ENCODE data around the gene SIGMAR1.

DNA sequence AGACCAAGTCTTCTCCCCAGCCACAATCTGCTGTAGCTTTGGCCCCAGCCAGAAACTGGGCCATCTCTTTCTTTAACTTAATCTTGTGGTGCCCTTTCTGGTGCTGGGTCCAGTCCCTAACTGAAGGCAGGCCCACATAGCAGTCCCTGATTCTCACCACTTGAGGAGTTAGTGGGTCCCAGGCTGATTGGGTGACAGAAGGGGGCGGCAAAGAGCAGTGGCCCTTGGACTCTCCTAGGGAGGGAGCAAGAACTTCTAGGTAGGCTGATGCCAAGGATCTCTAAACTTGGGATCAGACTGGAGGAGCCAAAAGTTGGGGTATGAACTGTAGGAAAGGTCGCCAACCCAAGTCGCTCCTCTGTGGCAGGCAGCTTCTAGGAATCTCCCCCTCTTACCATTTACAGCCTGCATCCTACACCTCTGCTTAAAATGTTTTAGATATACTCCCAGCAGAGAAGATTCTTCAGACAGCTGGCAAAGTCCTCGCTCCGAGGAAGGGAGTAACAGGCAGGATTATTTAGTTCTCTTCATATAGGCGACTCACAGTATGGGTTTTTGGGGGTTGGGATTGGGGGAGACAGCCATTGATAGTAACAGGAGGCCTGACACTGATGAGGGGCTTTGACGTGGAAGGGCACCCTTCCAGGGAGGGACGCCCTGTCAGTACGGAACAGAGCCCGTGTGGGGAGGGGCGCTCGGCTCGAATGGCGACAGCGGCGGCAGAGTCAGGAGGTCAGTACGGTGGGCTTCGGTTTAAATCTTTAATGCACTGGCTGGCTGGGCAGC, 26.9 kb upstream of the SIGMAR1 start:
- TF ChIP-seq, protein P1, sequence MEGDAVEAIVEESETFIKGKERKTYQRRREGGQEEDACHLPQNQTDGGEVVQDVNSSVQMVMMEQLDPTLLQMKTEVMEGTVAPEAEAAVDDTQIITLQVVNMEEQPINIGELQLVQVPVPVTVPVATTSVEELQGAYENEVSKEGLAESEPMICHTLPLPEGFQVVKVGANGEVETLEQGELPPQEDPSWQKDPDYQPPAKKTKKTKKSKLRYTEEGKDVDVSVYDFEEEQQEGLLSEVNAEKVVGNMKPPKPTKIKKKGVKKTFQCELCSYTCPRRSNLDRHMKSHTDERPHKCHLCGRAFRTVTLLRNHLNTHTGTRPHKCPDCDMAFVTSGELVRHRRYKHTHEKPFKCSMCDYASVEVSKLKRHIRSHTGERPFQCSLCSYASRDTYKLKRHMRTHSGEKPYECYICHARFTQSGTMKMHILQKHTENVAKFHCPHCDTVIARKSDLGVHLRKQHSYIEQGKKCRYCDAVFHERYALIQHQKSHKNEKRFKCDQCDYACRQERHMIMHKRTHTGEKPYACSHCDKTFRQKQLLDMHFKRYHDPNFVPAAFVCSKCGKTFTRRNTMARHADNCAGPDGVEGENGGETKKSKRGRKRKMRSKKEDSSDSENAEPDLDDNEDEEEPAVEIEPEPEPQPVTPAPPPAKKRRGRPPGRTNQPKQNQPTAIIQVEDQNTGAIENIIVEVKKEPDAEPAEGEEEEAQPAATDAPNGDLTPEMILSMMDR (IDR thresholded peaks at IDR 0.05): peak; percentile 66 to 89 (median 83)
- peak in 1 of 2 donors; percentile 14 for TF ChIP-seq POLR2A (IDR thresholded peaks at IDR 0.05)
